Measurements from ENCODE around the gene EPHB2. TPM values are rescaled to one million over a fixed set of nuclear protein-coding genes. Genes with fewer than 3 reads are reported as not detected.

The EPHB2 gene
- total RNA-seq, 2 experiments from 2014 or later: not detected

DNA sequence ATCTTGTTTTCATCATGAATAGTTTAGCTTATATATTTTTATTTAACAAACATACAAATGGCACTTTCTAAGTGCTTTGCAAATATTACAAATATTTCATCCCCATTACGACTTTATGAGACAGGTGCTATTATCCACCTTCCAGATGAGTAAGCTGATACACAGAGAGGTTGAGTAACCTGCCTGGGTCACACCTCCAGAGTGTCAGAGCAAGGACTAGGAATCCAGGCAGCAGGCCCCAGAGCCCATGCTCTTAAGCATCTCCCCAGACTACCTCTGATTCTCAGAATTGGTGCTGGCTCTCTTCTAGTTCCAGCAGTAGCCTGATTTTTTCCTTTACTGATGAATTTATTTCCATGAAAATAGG lies 40.0 kb downstream of the EPHB2 start:
- CTCF ChIA-PET: no interaction called here
- Mint-ChIP-seq H3K27ac (no peak overlapping the region), H3K27me3 (ENCODE audit: low read depth) (peaks cover 7% of the 10 kb centered on the region), H3K4me3 (no peak overlapping the region), H3K4me1 (ENCODE audit: low read depth) (peaks cover 9% of the 10 kb centered on the region), H3K9me3 (no peaks in the 10 kb centered on the region), H3K36me3 (ENCODE audit: low read depth) (no peaks in the 10 kb centered on the region)
- DNase-seq: peak; percentile 17
- intact Hi-C loops (cut with micrococcal nuclease): no loop called here

DNA sequence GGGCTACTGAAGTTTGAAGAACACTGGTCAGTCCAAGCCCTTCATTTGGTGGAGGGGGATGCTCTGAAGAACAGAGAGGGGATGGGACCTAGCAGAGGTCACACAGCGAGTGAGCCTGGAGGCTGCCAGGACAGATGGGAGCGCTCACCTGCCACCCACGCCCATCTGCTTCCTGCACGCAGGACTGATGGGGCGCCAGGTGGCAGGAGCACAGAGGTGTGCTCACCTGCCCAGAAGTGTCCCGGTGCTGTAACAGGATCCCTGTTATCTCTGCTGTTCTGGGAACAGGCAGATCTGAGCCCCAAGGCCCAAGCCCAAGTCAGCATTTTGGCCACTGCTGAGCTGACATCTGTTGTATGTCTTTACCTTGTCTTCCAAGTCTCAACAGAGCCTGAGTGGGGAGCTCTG lies 40.5 kb downstream of the EPHB2 start:
- no peak for DNase-seq
- Mint-ChIP-seq H3K4me1 (ENCODE audit: low read depth) (peaks cover 9% of the 10 kb centered on the region), H3K27me3 (ENCODE audit: low read depth) (peaks cover 7% of the 10 kb centered on the region), H3K36me3 (ENCODE audit: low read depth) (no peaks in the 10 kb centered on the region), H3K27ac (no peak overlapping the region), H3K4me3 (no peak overlapping the region), H3K9me3 (no peaks in the 10 kb centered on the region)
- CTCF ChIA-PET: no interaction called here
- intact Hi-C loops (cut with micrococcal nuclease): no loop called here

DNA sequence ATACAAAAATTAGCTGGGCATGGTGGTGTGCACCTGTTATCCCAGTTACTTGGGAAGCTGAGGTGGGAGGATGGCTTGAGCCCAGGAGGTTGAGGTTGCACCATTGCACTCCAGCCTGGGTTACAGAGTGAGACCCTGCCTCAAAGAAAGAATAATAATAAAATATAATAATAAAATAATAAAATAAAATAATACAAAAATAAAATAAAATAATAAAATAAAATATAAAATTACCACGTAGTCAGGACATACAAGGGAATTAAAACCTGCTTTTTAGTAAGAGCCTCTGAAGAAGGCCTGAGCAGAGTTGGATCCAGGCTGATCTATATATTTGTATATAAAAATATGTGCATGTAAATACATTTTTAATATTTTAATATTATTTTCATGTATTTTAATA lies 41.7 kb downstream of the EPHB2 start:
- Mint-ChIP-seq H3K9me3 (no peaks in the 10 kb centered on the region), H3K36me3 (ENCODE audit: low read depth) (no peaks in the 10 kb centered on the region), H3K27me3 (ENCODE audit: low read depth) (peaks cover 7% of the 10 kb centered on the region), H3K4me1 (ENCODE audit: low read depth) (peaks cover 9% of the 10 kb centered on the region), H3K27ac (no peak overlapping the region), H3K4me3 (no peak overlapping the region)
- CTCF ChIA-PET: no interaction called here
- no peak for DNase-seq
- intact Hi-C loops (cut with micrococcal nuclease): no loop called here

DNA sequence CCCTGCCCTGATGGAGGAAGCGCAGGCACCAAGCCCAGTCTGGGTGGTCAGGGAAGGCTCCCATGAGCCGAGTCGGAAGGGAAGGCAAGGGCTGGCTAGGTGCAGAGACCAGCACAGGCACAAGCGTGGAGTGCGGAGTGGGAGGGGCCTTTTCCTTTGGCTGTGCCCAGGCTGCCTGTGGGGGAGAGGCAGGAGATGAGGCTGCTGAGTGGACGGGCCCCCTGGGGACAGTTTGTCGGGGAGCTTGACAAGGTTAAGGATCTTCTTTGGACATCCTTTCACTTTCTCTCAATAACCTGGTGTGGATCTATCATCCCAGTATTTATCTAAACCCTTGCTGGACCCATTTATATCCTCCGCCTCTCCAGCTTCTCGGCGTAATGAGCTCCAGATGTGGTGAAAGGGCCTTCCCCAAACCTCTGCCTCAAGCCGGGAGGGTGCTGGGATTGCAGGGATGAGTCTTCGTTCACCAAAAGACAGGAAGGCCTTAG lies 42.9 kb downstream of the EPHB2 start:
- intact Hi-C loops (cut with micrococcal nuclease): no loop called here
- CTCF ChIA-PET: no interaction called here
- H3K27ac Mint-ChIP-seq: no peak overlapping the region
- peaks cover 7% of the 10 kb centered on the region for H3K27me3 Mint-ChIP-seq (ENCODE audit: low read depth)
- H3K36me3 Mint-ChIP-seq (ENCODE audit: low read depth): no peaks in the 10 kb centered on the region
- DNase-seq: no peak
- no peaks in the 10 kb centered on the region for H3K9me3 Mint-ChIP-seq
- H3K4me1 Mint-ChIP-seq (ENCODE audit: low read depth): peaks cover 9% of the 10 kb centered on the region
- no peak overlapping the region for H3K4me3 Mint-ChIP-seq

DNA sequence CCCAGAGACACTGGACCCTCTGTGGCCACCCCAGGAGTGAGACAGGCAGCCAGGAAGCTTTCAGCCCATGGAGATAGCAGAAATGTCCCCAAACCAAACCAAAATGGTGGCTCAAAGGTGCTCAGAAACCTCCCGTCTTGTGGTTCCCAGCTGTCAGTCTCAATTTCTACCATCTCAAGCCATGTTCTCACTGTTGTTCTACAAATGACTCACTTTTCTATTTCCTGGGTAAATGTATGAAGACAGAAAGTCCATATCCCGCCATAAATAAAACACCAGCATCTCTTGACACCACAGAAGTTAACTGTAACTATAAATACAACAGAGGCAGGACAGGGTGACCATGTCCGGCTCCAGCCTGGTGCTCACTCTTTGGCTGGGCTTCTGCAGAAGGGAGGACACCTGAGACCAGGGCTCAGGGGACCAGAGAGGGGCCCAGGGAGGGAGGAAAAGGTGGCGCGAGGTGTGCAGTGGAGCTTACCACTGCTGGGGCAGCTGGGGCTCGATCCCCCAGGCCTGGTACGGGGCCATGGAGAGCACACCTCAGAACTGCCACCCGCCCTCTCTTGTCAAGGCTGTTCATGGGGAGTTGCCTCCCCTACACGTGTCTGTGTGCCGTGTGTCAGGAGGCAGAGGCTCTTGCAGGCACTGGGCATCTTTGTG lies 43.6 kb downstream of the EPHB2 start:
- Mint-ChIP-seq H3K4me1 (ENCODE audit: low read depth) (peaks cover 9% of the 10 kb centered on the region), H3K4me3 (no peak overlapping the region), H3K9me3 (no peaks in the 10 kb centered on the region), H3K27me3 (ENCODE audit: low read depth) (peaks cover 7% of the 10 kb centered on the region), H3K27ac (no peak overlapping the region), H3K36me3 (ENCODE audit: low read depth) (no peaks in the 10 kb centered on the region)
- intact Hi-C loops (cut with micrococcal nuclease): no loop called here
- CTCF ChIA-PET: no interaction called here
- no peak for DNase-seq

DNA sequence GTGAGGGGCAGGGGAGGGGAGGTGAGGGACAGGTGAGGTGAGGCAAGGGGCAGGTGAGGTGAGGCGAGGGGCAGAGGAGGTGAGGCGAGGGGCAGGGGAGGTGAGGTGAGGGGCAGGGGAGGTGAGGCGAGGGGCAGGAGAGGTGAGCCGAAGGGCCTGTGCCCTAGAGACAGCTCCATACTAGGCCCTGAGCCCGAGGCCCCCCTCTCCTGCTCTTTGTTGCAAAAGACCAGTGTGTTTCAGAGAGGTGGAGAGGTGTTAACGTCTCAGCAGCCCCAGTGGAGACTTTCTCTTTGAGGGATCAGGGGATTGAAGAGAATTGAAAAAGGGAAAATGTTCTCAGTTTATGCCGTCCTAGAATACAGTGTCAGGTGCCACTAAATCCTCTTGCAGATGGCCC lies 44.2 kb downstream of the EPHB2 start:
- Mint-ChIP-seq H3K4me1 (ENCODE audit: low read depth) (peaks cover 9% of the 10 kb centered on the region), H3K36me3 (ENCODE audit: low read depth) (no peaks in the 10 kb centered on the region), H3K9me3 (no peaks in the 10 kb centered on the region), H3K27ac (no peak overlapping the region), H3K27me3 (ENCODE audit: low read depth) (peaks cover 7% of the 10 kb centered on the region), H3K4me3 (no peak overlapping the region)
- CTCF ChIA-PET: no interaction called here
- intact Hi-C loops (cut with micrococcal nuclease): no loop called here
- no peak for DNase-seq

DNA sequence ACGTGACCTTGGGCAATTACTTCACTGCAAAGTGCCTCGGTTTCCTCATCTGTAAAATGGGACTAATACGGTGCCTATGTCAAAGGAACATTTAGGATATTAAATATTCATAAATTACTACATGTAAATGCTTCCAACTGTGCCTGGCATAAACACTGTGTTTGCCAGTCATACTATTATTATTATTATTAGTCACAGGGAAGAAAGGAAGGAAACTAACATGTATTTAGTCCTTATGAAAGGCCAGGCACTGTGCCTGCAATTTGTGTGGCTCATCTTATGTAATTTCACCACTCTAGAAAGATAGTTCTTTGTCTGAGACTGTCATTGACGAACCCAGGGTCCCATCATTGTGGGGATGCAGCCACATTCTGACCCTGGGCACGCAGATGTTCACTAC lies 45.0 kb downstream of the EPHB2 start:
- no peaks in the 10 kb centered on the region for H3K9me3 Mint-ChIP-seq
- DNase-seq: no peak
- no peak overlapping the region for H3K27ac Mint-ChIP-seq
- intact Hi-C loops (cut with micrococcal nuclease): no loop called here
- H3K27me3 Mint-ChIP-seq (ENCODE audit: low read depth): peaks cover 6% of the 10 kb centered on the region
- H3K4me1 Mint-ChIP-seq (ENCODE audit: low read depth): peaks cover 2% of the 10 kb centered on the region
- no peaks in the 10 kb centered on the region for H3K36me3 Mint-ChIP-seq (ENCODE audit: low read depth)
- CTCF ChIA-PET: no interaction called here
- no peak overlapping the region for H3K4me3 Mint-ChIP-seq

DNA sequence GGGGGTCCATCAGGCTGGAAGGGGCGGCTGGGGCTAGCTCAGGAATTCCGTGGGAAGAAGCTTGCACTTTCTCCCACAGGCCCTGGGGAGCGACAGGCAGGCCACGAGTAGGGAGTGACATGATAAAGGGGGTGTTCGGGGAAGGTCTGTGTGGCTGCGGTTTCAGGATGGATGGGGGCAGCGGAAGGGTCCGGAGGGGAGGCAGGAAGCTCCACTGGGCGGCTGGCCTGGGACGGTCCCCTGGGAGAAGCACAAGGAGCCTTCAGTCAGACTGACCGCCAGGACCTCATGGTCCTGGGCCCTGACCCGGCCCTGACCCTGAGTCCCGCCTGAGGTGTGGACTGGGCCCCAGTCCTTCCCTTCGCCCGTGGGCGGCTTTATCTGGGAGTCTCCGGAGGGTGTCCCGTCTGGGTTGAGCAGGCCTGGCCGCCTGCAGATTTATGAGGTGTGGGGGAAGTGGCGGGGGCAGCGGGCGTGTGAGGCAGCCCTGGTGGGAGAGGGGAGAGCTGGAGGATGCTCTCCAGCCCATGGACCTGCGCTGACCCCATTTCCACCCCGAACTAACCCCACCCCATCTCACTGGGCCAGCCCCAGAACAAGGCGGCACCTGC lies 45.6 kb downstream of the EPHB2 start:
- Mint-ChIP-seq H3K4me1 (ENCODE audit: low read depth) (no peaks in the 10 kb centered on the region), H3K27me3 (ENCODE audit: low read depth) (peaks cover 3% of the 10 kb centered on the region), H3K27ac (no peak overlapping the region), H3K4me3 (no peak overlapping the region), H3K9me3 (no peaks in the 10 kb centered on the region), H3K36me3 (ENCODE audit: low read depth) (no peaks in the 10 kb centered on the region)
- no peak for DNase-seq
- CTCF ChIA-PET: no interaction called here
- intact Hi-C loops (cut with micrococcal nuclease): no loop called here

DNA sequence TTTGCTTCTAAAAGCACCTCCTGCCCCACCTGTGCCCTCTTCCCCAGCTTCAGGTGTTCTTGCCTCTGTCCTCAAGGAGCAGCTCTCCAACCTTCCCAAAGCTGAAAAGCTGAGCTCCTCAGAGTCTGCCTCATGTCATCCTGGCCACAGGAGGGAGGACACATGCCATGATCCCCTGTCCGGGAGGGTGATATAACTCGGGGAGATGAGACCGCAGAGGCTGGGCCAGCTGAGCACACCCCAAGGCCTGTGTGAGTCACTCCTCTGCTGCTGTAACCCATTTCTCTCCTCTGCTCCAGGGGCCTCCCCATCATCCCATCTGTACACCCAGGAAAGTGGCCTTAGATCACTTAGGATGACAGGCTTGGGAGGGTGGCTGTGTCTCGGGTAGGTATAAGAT lies 49.8 kb downstream of the EPHB2 start:
- Mint-ChIP-seq H3K4me1 (ENCODE audit: low read depth) (no peaks in the 10 kb centered on the region), H3K27ac (no peak overlapping the region), H3K27me3 (ENCODE audit: low read depth) (no peaks in the 10 kb centered on the region), H3K36me3 (ENCODE audit: low read depth) (no peaks in the 10 kb centered on the region), H3K4me3 (no peak overlapping the region), H3K9me3 (no peaks in the 10 kb centered on the region)
- CTCF ChIA-PET: no interaction called here
- intact Hi-C loops (cut with micrococcal nuclease): no loop called here
- DNase-seq: no peak

DNA sequence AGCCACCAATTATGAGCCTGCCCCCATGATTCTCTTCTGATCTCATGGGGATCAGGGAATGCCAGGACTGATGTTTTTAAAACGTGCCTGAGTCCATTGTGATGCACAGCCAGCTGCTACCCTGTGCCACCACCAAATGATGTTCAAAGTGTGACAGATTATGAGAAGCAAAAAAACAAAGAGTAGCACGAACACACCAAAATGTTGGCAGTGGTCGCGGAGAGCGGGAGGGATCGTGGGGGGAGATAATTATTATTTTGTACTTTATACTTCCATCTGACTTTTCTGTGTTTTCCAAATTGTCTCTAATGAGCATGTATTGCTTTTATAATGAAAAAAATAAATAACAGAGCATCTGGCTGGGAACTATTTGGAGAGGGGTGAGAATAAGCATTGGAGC lies 50.5 kb downstream of the EPHB2 start:
- no peaks in the 10 kb centered on the region for H3K27me3 Mint-ChIP-seq (ENCODE audit: low read depth)
- no peaks in the 10 kb centered on the region for H3K4me1 Mint-ChIP-seq (ENCODE audit: low read depth)
- CTCF ChIA-PET: no interaction called here
- H3K4me3 Mint-ChIP-seq: no peak overlapping the region
- H3K27ac Mint-ChIP-seq: no peak overlapping the region
- no peaks in the 10 kb centered on the region for H3K9me3 Mint-ChIP-seq
- intact Hi-C loops (cut with micrococcal nuclease): no loop called here
- H3K36me3 Mint-ChIP-seq (ENCODE audit: low read depth): no peaks in the 10 kb centered on the region
- no peak for DNase-seq

DNA sequence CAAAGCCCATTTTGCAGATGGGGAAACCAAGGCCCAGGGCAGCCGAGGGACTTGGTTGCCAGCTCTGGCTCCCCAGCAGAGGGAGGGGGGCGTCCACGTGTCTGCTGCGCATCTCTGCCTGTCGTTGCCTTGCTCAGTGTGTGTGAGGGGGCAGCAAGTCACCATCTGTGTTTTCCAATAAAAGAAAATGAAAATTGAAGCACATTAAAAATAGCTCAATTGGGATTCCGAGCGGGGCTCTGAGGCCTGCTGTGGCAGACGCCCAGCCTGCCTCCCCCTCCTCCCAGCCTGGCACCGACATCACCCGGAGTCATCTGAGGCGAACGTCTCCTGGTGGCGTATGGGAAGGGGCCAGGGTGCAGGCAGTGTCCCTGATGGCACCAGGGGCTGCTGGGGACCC lies 51.2 kb downstream of the EPHB2 start:
- H3K27ac Mint-ChIP-seq: no peak overlapping the region
- no peak overlapping the region for H3K4me3 Mint-ChIP-seq
- H3K36me3 Mint-ChIP-seq (ENCODE audit: low read depth): no peaks in the 10 kb centered on the region
- CTCF ChIA-PET: no interaction called here
- no peaks in the 10 kb centered on the region for H3K9me3 Mint-ChIP-seq
- H3K27me3 Mint-ChIP-seq (ENCODE audit: low read depth): no peaks in the 10 kb centered on the region
- no peak for DNase-seq
- no peaks in the 10 kb centered on the region for H3K4me1 Mint-ChIP-seq (ENCODE audit: low read depth)
- intact Hi-C loops (cut with micrococcal nuclease): no loop called here

DNA sequence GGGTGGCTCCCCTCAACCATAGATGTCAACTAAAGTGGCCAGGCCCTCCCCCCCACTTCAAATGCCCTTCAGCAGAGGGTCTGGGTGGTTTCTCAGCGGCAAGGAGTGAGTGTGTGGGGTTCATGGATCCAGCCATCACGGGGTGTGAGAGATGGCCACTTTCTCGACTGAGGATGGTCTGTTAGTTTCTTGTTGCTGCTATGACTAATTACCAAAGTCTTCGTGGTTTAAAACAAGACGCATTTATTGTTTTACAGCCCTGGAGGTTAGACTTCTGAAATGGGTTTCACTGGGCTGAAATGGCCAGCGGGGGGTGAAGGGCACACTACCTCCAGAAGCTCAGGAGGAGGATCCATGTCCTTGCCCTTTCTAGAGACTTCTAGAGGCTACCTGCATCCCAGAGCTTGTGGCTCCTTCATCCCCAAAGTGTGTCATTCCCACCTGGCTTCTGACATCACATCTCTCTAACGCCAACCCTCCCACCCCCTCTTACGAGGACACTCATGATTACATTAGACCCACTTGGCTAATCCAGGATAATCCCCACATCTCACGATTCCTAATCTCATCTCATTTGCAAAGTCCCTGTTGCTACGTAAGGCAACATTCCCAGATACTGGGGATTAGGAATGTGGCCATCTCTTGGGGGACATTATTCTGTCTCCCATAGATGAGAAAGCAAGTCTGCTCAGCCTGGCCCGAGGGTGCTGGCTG lies 53.0 kb downstream of the EPHB2 start:
- Mint-ChIP-seq H3K27me3 (ENCODE audit: low read depth) (no peaks in the 10 kb centered on the region), H3K4me3 (no peak overlapping the region), H3K27ac (no peak overlapping the region), H3K4me1 (ENCODE audit: low read depth) (no peaks in the 10 kb centered on the region), H3K36me3 (ENCODE audit: low read depth) (no peaks in the 10 kb centered on the region), H3K9me3 (no peaks in the 10 kb centered on the region)
- DNase-seq: no peak
- intact Hi-C loops (cut with micrococcal nuclease): no loop called here
- CTCF ChIA-PET: no interaction called here

DNA sequence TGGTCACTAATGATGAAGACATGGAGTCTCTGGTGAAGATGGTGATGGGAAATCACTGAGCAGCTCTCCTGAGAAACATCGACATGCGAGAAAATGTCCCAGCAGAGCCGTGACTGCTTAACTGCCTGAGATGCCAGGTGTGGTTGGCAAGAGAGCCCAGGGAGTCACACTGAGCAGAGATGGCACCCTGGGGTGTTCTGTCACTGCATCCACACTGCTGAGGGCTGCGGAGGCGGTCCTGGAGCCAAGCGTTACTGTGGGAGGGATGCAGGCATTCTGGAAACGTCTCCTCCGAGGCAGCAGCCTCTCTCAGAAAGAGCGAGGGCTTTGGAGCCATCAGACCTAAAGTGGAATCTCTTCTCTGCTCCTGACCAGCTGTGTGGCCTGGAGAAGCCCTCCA lies 57.2 kb downstream of the EPHB2 start:
- H3K4me3 Mint-ChIP-seq: no peak overlapping the region
- no peak for DNase-seq
- no peaks in the 10 kb centered on the region for H3K4me1 Mint-ChIP-seq (ENCODE audit: low read depth)
- CTCF ChIA-PET: no interaction called here
- no peaks in the 10 kb centered on the region for H3K36me3 Mint-ChIP-seq (ENCODE audit: low read depth)
- H3K9me3 Mint-ChIP-seq: no peaks in the 10 kb centered on the region
- intact Hi-C loops (cut with micrococcal nuclease): no loop called here
- no peaks in the 10 kb centered on the region for H3K27me3 Mint-ChIP-seq (ENCODE audit: low read depth)
- H3K27ac Mint-ChIP-seq: no peak overlapping the region

Data from activated naive CD4-positive, alpha-beta T cell treated with anti-CD3 and anti-CD28 coated beads for 36 hours (primary cell).